ENCODE data around the gene TFDP2.

- TF ChIP-seq CTCF (IDR thresholded peaks at IDR 0.05; ENCODE audit: low read depth, low read length, poor library complexity, severe bottlenecking) (no peak), EZH2phosphoT487 (IDR thresholded peaks at IDR 0.05; ENCODE audit: borderline replicate concordance, low read length) (no peak)
These were observed 253.6 kb downstream of the TFDP2 start for GRCh38 chr3:141895731-141896130.

All from DOHH2 (cell line).